NT2/D1 (cell line): Measurements from ENCODE around the gene RGS14.

Source experiments
- YY1 ChIP-seq: IDR thresholded peaks from 2 replicates; pipeline ENCODE4 v1.6.1; 2011; ENCODE audit not compliant: insufficient read length, insufficient read depth
- ZNF274 ChIP-seq: IDR thresholded peaks from 2 replicates; pipeline ENCODE4 v1.6.1; 2011; ENCODE audit warnings: mild to moderate bottlenecking, low read depth, low read length

- TF ChIP-seq YY1 (no peak), ZNF274 (no peak)
These were observed 15.2 kb downstream of the RGS14 start for GRCh38 chr5:177372910-177373309.
